Keratinocyte (primary cell): Measurements from ENCODE around the gene AADACL3.

Experiments used
- CTCF ChIP-seq, 3 experiments: IDR thresholded peaks in 1 of 3; conservative IDR thresholded peaks in 1 of 3; optimal IDR thresholded peaks in 1 of 3; 2 replicates in 2 of 3; 3 replicates in 1 of 3; pipeline versions ENCODE3 to v1.5.1; 2011; ENCODE audit warnings: low read length in 3 of 3, mild to moderate bottlenecking in 3 of 3, moderate library complexity in 2 of 3, control low read depth in 1 of 3, inconsistent platforms in 1 of 3; ENCODE audit not compliant: insufficient read depth in 2 of 3; ENCODE audit errors: extremely low read depth in 1 of 3
- EZH2 ChIP-seq: IDR thresholded peaks from one replicate; pipeline ENCODE4 v1.6.1; 2012; ENCODE audit warnings: inconsistent platforms, mild to moderate bottlenecking, low read length, moderate library complexity

- TF ChIP-seq EZH2 (no peak), CTCF (optimal IDR thresholded peaks at IDR 0.05 in 1 of 3, IDR thresholded peaks at IDR 0.05 in 1 of 3, conservative IDR thresholded peaks at IDR 0.05 in 1 of 3; ENCODE audit: extremely low read depth in 1 of 3, insufficient read depth in 2 of 3, low read length in 3 of 3) (no peak)
These were observed 41.0 kb downstream of the AADACL3 start for GRCh38 chr1:12756768-12757413.
